ENCODE measurements around the gene GALNS.
"Not testable (repeated sequence)": the region's sequence is repeated elsewhere in the genome, so short reads cannot be mapped to it uniquely, and the experiment has no call there.

Gene GALNS

GRCh38 chr16:88798772-88799455 is 57.8 kb downstream of the GALNS start:
- no peak for DNase-seq

GRCh38 chr16:88798073-88798472 is 58.7 kb downstream of the GALNS start:
- no peak for DNase-seq

GRCh38 chr16:88796278-88796677 is 60.5 kb downstream of the GALNS start:
- no peak for DNase-seq

GRCh38 chr16:88793251-88793954 is 63.3 kb downstream of the GALNS start:
- DNase-seq, result no peak

- no peak for DNase-seq
These were observed 64.0 kb downstream of the GALNS start for GRCh38 chr16:88792668-88793250.

- no peak for DNase-seq
These were observed 64.6 kb downstream of the GALNS start for GRCh38 chr16:88792078-88792550.

- no peak for DNase-seq
These were observed 66.2 kb downstream of the GALNS start for GRCh38 chr16:88790312-88791211.

GRCh38 chr16:88789594-88789993 is 67.2 kb downstream of the GALNS start:
- DNase-seq, result no peak

GRCh38 chr16:88788749-88789148 is 68.0 kb downstream of the GALNS start:
- not testable (repeated sequence) for DNase-seq

- no peak for DNase-seq
These were observed 69.0 kb downstream of the GALNS start for GRCh38 chr16:88787579-88788314.

- DNase-seq, result no peak
These were observed 71.4 kb downstream of the GALNS start, which contains the start of gene PIEZO1 for GRCh38 chr16:88785106-88785924. TSS of gene PIEZO1 (minus strand) at chr16:88785220. CDS start at chr16:88784964, 256 bp downstream.

- no peak for DNase-seq
These were observed 72.0 kb downstream of the GALNS start for GRCh38 chr16:88784856-88785105.

GRCh38 chr16:88784074-88784855 is 72.5 kb downstream of the GALNS start:
- no peak for DNase-seq

- DNase-seq, result no peak
These were observed 73.2 kb downstream of the GALNS start for GRCh38 chr16:88783391-88784073.

GRCh38 chr16:88782454-88783390 is 74.0 kb downstream of the GALNS start:
- no peak for DNase-seq

- DNase-seq, result no peak
These were observed 75.3 kb downstream of the GALNS start for GRCh38 chr16:88781140-88782077.

Measured in NCI-H2081 treated with DMSO at 0.1 percent for 48 hours (cell line).